Glutamatergic neuron (in vitro differentiated cells): ENCODE results near the gene EDA. TPM values are rescaled to one million over a fixed set of nuclear protein-coding genes. Genes with fewer than 3 reads are reported as not detected.

ENCODE experiments used
- DNase-seq: peaks from one replicate; pipeline ENCODE4 v3.0.0; 2022
- H3K27ac Mint-ChIP-seq: one replicate; pipeline ENCODE4 v1.8.0; 2020; ENCODE audit warnings: mild to moderate bottlenecking, mixed read lengths, inconsistent platforms; ENCODE audit not compliant: unreplicated experiment
- H3K27me3 Mint-ChIP-seq: one replicate; pipeline ENCODE4 v1.8.0; 2020; ENCODE audit warnings: mild to moderate bottlenecking, moderate library complexity, mixed read lengths, inconsistent platforms; ENCODE audit not compliant: unreplicated experiment
- H3K36me3 Mint-ChIP-seq: one replicate; pipeline ENCODE4 v1.8.0; 2020; ENCODE audit warnings: mild to moderate bottlenecking, mixed read lengths, inconsistent platforms; ENCODE audit not compliant: unreplicated experiment
- H3K4me1 Mint-ChIP-seq: one replicate; pipeline ENCODE4 v1.8.0; 2020; ENCODE audit warnings: mild to moderate bottlenecking, low read depth, mixed read lengths, inconsistent platforms; ENCODE audit not compliant: unreplicated experiment
- H3K4me3 Mint-ChIP-seq: one replicate; pipeline ENCODE4 v1.8.0; 2020; ENCODE audit warnings: mild to moderate bottlenecking, mixed read lengths, inconsistent platforms; ENCODE audit not compliant: unreplicated experiment
- H3K9me3 Mint-ChIP-seq: one replicate; pipeline ENCODE4 v1.8.0; 2020; ENCODE audit warnings: mild to moderate bottlenecking, moderate library complexity, mixed read lengths, inconsistent platforms; ENCODE audit not compliant: unreplicated experiment
- total RNA-seq: library from RNA; stranded (reverse); fragmentation: NEBNext Ultra II Directional; extraction: Animal tissue kit (Norgen Biotek cat#: 25700); gene quantifications from one replicate; pipeline ENCODE4 v1.2.1, GENCODE V29; 2021; ENCODE audit not compliant: unreplicated experiment
- TF ChIP-seq, protein P1 (sequence below): fragments of 200-600 bp; sonication (generic); IDR thresholded peaks from one replicate; pipeline ENCODE4 v1.5.0; 2021; ENCODE audit not compliant: partially characterized antibody, unreplicated experiment

EDA gene
- total RNA-seq, 1 donor from 2014 or later, result 1.7 TPM

DNA sequence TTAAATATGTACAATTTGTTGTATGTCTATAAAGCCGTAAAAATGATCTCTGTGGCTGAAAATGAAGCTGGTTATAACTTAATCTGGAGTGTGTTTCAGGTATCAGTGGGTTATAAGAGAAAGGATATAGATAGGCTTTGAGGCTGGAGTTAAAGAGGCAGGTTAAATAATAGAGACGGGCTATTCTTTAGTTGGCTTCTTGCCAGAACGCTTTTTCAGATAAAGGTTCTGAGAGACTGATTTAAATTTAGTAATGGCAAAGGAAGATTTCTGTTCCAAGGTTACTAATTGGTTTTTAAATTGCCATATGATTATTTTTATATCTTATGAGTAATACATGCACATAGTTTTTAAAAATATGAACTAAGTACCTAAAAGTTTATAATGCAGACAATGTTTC lies 316.4 kb downstream of the EDA start:
- TF ChIP-seq, protein P1, sequence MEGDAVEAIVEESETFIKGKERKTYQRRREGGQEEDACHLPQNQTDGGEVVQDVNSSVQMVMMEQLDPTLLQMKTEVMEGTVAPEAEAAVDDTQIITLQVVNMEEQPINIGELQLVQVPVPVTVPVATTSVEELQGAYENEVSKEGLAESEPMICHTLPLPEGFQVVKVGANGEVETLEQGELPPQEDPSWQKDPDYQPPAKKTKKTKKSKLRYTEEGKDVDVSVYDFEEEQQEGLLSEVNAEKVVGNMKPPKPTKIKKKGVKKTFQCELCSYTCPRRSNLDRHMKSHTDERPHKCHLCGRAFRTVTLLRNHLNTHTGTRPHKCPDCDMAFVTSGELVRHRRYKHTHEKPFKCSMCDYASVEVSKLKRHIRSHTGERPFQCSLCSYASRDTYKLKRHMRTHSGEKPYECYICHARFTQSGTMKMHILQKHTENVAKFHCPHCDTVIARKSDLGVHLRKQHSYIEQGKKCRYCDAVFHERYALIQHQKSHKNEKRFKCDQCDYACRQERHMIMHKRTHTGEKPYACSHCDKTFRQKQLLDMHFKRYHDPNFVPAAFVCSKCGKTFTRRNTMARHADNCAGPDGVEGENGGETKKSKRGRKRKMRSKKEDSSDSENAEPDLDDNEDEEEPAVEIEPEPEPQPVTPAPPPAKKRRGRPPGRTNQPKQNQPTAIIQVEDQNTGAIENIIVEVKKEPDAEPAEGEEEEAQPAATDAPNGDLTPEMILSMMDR, result no peak
- DNase-seq, result no peak
- H3K4me1 Mint-ChIP-seq, result no peaks in the 10 kb centered on the region
- no peaks in the 10 kb centered on the region for H3K36me3 Mint-ChIP-seq
- H3K4me3 Mint-ChIP-seq, result no peak overlapping the region
- H3K9me3 Mint-ChIP-seq, result peaks cover 2% of the 10 kb centered on the region
- H3K27ac Mint-ChIP-seq, result no peak overlapping the region
- no peaks in the 10 kb centered on the region for H3K27me3 Mint-ChIP-seq

DNA sequence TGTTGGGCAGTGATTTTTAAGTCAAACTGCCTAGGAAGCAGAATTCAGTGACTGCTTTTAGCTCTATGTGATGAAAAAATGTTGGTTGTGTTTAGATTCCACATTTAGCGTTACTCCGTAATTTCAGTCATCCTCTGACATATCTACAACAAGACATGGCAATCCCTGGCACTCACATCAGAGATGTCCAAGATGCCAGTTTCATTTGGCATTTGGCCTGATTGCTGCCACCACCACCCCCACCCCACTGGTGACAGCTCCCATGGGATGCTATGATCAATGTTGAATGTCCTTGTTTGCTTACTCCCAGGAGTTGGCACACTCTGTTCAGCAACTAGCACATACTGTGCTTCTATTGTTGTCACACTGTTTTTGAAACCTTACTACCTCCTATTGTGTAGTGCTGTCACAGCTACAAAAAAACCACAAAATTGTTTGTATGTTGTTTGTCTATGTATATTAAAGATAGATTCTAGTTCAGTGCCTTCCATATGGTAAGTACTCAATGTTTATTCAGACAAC lies 332.4 kb downstream of the EDA start:
- no peak overlapping the region for H3K4me3 Mint-ChIP-seq
- H3K27me3 Mint-ChIP-seq, result no peaks in the 10 kb centered on the region
- H3K9me3 Mint-ChIP-seq, result no peaks in the 10 kb centered on the region
- no peak for DNase-seq
- no peaks in the 10 kb centered on the region for H3K4me1 Mint-ChIP-seq
- H3K27ac Mint-ChIP-seq, result no peak overlapping the region
- TF ChIP-seq, protein P1, result no peak
- H3K36me3 Mint-ChIP-seq, result no peaks in the 10 kb centered on the region

DNA sequence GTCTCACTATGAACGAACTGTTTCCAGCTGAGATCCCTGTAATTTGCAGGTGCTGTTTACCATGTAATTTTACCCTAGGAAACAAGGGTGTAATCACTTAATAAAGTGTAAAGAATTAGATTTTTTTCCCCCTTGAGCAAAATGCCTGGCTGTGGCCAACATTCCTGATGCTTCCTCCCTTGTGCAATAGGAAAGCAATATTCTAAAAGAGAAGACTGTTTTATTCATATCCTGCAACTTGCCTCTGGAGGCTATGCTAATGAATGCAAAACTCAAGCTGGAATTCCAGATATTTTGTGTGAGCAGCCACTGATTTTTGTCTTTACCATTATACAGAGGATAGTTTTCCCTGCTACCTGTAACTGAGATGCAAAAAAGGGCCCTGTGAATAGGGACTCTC lies 335.8 kb downstream of the EDA start:
- no peak overlapping the region for H3K27ac Mint-ChIP-seq
- no peak overlapping the region for H3K4me3 Mint-ChIP-seq
- TF ChIP-seq, protein P1, result no peak
- no peaks in the 10 kb centered on the region for H3K27me3 Mint-ChIP-seq
- no peaks in the 10 kb centered on the region for H3K4me1 Mint-ChIP-seq
- H3K36me3 Mint-ChIP-seq, result no peaks in the 10 kb centered on the region
- no peaks in the 10 kb centered on the region for H3K9me3 Mint-ChIP-seq
- no peak for DNase-seq

DNA sequence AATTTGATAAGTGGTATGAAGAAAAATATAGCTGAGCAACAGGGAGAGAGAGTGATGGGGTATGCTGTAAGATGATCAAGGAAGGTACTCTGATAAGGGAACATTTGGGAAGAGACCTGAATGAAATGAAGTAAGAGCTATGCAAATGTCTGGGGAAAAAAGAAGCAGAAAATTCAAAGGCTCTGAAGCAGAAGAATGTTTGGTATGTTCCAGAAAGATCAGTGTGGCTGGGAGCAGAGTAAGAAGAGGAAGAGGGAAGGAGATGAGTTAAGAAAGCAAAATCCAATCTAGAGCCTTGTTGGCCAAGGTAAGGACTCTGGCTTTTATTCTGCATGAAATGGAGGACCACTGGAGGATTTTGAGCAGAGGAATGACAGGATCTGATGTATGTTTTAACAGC lies 343.8 kb downstream of the EDA start:
- Mint-ChIP-seq H3K4me1 (no peaks in the 10 kb centered on the region), H3K9me3 (no peaks in the 10 kb centered on the region), H3K4me3 (no peak overlapping the region), H3K27ac (no peak overlapping the region), H3K27me3 (no peaks in the 10 kb centered on the region), H3K36me3 (no peaks in the 10 kb centered on the region)
- TF ChIP-seq, protein P1, result no peak
- no peak for DNase-seq

DNA sequence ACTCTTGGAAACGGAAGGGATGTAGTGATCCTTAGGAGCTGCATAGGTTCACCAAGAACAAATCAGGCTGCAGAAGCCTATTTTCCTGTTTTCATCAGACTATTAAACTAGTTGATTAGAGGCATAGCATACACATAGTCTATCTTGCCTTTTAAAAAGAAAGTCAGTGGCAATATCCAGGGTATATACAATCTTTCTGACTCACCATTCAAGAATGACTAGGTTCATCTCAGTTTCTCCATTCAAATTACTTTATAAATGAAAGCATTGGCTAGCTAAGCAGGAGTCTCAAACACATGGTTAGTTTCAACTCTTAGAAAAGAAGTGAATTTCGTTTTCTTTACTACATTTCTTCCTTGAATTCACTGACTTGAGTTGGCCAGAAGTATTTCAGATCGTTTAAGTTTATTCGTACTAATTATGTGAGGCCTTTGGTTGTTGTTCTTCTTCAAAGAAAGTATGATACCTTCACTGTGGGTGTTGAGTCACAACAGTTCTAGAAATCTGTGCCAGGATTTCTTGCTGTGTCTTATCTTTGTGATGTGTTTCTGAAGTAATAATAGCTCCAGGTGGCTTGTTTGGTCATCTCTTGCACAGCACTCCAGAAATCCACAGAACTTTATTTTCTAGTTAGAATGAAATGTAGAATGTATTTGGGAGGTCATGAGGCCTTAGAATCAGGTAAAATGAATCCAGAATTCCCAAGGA lies 345.6 kb downstream of the EDA start:
- Mint-ChIP-seq H3K4me3 (no peak overlapping the region), H3K36me3 (no peaks in the 10 kb centered on the region), H3K9me3 (no peaks in the 10 kb centered on the region), H3K27ac (no peak overlapping the region), H3K27me3 (no peaks in the 10 kb centered on the region), H3K4me1 (no peaks in the 10 kb centered on the region)
- DNase-seq, result no peak
- TF ChIP-seq, protein P1, result no peak
